HG02870 (cell line): ENCODE measurements around the gene MRAS.
A peak's percentile ranks its signal among the peaks of the same experiment; 100 is the strongest.

Experiments used
- ATAC-seq: cut with Tn5 transposase; IDR thresholded peaks from one replicate; pipeline ENCODE4 v1.9.1; 2021; ENCODE audit warnings: mild to moderate bottlenecking, moderate library complexity; ENCODE audit not compliant: unreplicated experiment

The MRAS gene

DNA sequence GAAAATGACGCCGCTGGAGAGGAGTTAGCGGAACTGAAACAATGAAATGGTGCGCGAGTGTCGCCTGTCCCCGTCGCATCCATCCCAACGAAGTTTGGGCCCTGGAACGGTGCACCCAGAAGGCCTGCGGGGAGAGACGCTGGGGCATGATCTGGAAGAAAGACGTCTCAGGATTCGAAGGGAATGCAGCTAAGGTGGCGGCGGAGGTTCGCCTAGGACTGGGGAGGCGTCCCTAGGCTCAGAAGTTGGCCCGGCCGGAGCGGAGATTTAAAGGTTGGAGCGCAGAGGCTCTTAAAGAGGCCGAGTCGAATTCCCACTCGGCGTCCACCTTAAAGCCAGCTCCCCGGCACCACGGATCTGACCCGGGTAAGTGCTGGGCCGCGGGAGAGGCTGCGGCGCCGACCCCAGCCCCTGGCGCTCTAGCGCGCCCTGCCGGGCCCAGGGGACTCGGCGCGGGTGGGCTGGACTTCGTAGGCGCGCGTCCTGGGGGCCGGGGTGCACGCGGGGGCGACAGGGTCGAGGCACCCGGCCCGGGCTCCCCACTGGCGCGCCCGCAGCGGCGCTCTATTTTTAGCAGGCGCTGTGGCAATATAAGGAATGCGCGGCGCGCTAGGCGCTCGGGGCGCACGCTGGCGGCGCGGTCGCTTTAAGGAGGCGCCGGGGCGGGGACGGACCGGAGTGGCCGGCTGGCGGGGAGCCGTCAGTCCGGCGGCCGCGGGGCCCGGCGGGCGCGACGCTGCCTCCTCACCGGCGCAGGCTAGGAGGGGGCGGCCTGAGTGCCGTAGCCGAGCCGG lies at the start of gene MRAS:
TSS of gene MRAS (plus strand) at position 620 of the 794 bp plus-strand sequence. CDS start 24,305 bp downstream, outside the sequence.
- ATAC-seq: no peak

DNA sequence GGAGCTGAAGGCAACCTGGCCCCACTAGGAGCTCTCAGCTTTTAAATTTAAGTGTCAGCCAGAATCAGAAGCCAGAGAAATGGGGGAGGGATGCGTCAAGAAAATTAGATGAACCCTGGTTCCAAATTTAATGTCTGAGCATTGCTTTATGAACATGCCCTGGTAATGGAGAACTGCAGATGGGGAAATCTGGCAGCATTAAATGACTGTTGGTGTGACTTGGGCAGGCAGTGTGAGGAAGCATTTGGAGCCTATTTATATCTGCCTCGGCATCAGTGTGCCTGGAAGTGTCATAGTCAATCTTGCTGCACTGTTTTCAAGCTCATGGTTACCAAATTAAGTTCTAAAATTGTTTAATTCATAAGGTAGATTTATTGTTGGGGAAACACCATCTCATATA lies 47.7 kb upstream of the MRAS start:
- ATAC-seq: no peak

DNA sequence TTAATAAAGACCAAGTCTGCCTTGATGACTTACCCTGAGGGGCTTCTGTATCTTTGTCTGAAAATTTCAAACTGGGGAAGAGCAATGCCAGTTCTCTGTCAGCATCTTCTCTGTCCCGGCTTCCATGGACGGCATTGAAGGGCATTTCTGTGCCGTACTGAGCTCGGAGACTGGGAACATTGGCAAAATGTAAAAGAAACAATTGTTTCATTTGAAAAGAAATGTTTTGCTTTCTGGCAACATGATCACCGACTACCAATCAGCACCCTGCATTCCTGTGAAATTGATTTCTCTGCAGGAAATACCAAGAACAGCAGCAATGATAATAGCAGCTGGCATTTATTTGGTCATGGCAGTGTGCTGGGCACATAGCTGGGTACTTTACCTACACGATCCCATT lies 44.9 kb upstream of the MRAS start:
- no peak for ATAC-seq

DNA sequence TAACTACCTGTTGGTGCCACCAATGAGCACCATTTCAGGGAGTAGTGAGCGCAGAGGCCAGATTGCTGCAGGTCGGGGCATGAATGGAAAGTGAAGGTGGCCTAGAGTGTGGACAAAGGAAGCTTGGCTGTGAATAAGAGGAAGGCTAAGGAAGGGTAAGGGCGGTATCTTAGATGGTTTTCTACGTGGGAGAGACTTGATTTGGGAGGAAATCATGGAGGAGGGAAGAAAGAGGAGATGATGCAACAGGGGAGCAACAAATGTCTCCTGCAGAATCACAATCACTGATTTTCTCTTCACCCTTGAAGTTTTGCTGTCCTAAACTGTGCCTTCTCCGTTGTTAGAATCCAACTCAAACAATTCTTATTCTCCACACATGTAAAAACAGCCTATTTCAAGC lies 40.5 kb upstream of the MRAS start:
- no peak for ATAC-seq

DNA sequence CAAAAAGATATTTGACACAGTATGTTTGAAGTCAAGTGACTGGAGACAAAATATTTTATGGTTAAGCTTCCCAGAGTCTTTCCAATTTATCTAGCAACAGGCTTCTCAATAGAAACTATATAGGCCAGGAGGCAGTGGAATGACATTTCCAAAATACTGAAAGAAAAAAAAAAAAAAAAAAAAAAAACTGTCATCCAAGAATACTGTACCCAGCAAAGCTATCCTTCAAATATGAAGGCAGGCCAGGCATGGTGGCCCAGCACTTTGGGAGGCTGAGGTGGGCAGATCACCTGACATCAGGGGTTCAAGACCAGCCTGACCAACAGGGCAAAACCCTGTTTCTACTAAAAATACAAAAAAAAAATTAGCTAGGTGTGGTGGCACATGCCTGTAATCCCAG lies 39.6 kb upstream of the MRAS start:
- ATAC-seq: no peak

DNA sequence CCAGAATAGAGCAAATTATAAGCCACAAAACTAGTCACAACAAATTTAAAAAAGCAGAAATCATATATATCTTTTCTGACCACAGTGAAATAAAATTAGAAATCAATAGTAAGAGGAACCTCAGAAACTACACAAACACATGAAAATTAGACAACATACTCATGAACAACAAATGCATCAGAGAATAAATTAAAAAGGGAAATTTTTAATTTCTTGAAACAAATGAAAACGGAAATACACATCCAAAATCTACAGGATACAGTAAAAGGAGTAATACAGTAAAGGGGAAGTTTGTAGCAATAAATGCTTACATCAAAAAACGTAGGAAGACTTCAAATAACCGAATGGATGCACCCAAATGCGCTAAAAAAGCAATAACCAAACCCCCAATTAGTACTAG lies 37.9 kb upstream of the MRAS start:
- ATAC-seq: no peak

DNA sequence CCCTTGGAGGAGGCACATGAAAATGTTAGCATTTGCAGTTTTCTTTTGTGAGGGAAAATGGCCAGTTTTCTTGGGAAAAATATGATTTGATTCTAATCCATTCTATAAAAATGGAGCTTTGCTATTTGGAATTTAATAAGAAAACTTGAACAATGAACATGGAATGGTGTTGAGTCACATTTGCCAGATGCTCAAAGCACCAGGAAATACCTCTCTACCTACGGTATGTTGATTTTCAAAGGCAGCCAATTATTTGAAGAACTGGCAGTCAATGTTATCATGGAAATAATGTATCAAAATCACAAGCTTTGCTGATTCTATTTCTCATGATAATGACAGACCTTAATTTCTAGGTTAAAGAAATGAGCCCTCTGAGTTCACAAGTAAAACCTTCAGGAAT lies 33.6 kb upstream of the MRAS start:
- ATAC-seq: no peak

DNA sequence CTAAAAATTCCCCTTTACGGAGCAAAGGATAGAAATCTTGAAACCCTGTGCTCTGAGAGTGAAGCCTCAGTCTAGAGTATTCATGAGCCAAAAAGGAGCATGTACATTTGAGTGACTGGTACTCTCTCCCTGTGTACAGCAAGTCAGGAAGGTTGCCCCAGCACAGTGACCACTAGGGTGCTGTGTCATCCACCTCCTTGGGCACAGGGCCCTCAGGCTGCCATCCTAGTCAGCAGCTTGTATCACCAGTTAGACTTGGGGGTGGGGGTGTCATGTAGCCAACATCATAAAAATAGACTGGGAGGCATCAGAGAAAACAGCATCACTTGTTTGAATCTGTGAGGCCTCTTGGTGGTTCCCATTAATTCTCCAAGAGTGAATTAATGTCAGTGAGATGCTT lies 30.7 kb upstream of the MRAS start:
- ATAC-seq: no peak

DNA sequence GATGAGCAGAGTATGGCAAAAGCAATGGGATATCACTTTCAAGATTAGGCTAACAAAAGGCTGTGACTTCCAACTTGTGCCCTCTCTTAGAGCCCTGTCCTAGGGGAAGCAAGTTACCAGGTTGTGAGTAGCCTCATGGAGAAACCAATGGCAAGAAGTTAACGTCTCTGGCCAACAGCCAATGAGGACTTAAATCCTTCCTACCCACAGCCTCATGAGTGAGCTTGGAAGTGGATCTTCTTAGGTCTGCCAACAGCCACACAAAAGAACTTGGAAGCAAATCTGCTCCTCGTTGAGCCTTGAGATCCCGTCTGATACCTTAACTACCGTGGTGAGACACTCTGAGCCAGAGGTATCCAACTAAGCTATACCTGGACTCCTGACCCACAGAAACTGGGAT lies 24.4 kb upstream of the MRAS start:
- ATAC-seq: no peak

DNA sequence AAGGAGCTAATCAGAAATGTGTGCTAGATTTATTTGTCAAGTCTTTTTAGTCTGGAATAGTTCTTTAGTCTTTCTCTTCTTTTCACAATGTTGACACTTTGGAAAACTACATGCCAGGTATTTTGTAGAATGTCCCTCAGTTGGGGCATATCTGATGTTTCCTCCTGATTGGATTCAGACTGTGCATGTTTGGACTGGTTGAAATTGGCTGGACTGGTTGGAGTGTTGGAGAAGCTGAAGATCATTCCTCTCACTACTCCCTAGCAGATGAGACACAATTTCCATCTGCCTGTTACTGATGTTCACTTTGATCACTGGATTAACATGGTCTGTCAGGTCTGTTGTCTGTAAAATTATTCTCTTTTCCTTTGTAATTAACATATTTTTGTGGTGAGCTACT lies 22.4 kb upstream of the MRAS start:
- ATAC-seq: no peak

DNA sequence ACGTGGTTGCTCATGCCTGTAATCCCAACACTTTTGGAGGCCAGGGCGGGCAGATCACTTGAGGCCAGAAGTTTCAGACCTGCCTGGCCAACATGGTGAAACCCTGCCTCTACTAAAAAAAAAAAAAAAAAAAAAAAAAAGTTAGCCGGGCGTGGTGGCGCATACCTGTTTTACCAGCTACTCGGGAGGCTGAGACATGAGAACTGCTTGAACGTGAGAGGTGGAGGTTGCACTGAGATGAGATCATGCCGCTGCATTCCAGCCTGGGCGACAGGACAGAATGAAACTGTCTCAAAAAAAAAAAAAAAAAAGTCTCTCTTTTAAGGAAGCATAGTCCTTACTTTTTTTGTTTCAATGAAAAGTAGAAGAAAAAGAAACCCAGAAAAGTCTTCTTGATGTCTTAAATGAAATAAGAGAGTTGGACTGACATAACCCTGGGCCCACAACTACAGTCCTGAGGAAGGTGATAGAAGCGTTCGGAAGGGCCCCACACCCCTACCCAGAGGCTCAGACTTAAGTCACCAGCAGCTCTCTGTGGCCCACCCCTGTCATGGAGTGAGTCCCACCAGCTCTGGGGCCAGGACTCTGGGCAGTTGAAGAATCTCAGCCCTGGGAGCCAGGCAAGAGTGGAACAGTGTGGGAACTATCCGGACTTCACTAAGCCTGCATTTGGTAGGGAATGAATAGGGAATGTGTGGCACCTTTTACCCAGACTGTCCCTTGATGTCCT lies 21.3 kb upstream of the MRAS start:
- no peak for ATAC-seq

DNA sequence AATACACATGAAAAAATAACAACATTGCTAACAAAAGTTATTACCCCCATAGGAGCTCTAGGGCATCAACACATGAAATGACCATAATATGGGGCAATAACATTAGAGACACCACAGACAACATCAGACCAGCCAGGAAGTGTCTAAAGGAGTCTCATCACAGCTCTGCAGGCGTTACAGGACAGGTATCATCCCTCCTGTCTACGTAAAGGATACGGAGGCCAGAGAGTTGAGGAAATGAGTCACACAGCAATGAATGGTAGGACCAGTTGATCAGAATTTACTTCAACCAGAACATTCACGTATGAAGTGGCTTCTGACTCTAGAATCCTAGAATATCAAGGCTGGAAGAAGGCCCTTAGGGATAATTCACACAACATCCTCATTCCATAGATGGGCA lies 20.5 kb upstream of the MRAS start:
- ATAC-seq: no peak

DNA sequence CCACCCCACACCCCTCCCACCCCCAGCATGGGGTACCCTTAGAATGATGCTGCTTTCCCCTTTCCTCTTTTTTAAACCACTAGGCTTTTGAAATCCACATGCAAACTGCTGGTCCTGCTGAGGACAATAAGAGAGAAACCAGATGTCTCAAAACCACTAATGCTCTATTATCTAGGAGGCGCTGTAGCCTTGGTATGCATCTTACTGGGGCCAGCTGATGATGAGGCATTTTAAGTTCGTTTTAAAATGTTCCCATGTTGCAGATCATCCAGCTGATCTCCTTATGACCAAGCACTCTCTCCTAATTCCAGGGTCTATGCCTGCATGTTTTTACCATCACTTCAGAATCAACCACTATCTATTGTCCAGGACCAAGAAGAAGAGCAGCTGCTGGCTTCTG lies 20.0 kb upstream of the MRAS start:
- no peak for ATAC-seq

DNA sequence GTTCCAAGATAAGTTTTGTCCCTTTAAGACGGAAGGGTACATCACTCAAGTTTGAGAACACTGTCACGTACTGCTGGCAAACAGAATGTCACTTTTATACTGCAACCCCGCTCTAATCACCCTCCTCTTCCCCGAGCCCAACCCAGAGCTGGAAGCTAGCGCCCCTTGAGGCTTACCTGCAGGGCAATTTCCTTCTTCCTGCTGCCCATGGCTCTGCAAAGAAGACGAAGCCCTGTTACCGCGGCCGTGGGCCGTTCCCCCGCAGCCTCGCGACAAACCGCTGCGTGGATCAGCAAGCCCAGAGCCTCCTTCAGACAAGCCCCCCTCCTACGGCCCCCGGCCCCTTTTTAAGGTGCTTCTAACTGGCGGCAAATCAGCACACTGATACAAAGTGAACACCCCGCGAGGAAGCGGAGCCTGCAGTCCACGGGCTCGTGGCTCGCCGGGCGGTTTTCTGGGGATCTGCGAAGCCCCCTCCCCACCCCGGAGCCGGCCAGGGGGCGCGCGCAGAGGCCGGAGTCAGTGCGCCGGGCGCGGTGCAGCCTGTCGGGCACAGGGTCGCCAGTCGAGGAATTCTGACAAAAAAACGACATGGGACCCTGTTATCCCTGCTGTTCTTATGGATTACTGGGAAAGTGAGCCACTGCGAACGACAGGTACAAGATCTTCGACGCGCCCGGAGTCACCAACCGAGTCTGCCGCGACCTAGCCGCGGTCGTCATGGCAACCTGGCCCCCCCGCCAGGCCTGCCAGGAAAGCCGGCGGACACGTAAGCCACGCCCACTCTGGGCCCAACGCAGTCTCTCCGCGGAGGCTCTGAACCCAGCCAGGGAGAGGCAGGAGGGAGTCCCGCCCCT lies 19.0 kb upstream of the MRAS start, which contains the start of gene NME9:
TSS of gene NME9 (minus strand) at position 725 of the 857 bp plus-strand sequence. CDS start at position 209, 516 bp downstream.
- peak; percentile 67 for ATAC-seq

DNA sequence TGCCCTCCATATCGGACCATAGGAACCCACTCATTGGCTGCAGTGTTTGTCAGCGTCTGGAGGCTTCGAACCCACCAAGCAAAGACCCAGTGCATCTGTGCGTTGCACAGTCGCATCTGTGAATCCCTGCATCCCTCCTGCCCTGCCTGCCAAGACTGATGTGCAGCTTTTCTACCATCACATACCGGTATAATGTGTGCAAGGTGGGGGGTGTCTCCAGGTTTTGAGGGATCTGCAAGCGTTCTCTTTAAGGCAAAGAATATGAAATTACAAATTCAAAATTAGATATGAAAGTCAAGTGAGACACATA lies 18.4 kb upstream of the MRAS start:
- ATAC-seq: no peak

DNA sequence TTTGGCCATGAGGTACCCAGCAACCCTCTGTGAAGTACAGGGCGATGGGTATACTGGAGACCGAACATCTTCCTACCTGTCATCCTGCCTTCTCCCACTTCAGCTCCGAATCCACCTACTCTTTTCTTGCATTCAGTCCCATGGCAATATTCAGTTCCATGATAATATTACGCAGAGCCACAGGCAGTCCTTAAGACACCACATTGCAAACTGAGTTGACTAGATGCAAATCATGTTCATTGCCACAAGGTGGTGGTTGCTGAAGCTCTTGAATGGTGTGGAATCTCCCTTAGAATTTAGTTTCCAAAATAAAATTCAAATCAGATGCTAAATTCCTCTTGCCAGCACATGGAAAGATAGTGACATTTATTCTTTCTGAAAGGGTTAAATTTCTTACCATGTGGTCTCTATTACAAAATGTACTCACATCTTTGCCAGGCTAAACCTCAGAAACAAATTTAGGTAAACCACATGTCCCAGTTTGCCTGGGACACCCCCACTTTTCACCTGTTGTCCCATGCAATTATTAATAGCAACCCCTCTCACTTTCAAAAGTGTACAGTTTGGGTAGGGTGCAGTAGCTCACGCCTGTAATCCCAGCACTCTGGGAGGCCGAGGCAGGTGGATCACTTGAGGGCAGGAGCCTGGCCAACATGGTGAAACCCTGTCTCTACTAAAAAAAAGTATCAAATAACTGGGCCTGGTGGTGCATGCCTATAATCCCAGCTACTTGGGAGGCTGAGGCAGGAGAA lies 17.1 kb upstream of the MRAS start:
- ATAC-seq: no peak

DNA sequence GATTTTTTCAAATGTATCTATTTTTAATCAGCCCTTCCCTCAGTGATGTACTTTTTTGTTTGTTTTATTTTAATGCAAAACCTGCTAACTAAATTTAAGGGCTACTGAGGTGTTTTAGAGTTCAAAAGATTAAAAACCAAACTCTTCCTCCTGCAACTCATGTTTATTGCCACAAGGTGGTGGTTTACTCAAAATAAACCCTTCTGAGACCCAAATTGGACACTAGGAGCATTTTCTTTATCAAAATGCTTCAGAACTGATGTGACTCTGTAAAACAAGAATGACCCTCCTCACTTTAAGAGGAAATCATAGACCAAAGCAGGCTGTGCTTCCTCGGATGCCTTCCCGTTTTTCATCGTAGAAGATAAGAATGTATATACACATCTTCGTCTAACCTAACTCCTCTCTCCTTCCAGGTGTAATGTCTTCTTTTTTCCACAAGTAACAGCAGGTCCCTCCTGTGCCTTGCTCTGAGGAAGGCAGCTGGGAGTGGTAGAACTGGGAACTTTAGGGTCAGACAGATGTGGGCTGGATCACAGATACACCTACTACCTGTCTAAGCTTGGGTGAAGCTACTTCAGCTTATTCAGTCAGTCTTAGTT lies 15.8 kb upstream of the MRAS start:
- no peak for ATAC-seq

DNA sequence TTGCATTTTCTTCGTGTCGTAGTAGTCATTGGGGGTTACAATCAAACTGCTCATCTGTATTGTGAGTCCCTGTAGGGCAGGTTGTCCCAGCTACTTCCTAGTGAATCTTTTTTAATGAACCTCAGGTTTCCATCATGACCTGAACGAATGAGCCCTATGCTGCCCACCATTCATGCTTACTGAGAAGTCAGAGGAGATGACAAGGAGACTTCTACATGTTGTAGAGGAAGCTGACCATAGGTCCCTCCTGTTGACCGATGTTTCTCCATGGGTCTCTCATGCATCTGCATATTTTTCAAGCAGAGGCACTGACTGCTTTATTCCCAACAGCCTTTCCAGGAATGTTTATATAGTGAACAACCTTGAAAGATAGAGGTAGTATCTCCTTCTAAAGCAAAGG lies 13.8 kb upstream of the MRAS start:
- no peak for ATAC-seq

DNA sequence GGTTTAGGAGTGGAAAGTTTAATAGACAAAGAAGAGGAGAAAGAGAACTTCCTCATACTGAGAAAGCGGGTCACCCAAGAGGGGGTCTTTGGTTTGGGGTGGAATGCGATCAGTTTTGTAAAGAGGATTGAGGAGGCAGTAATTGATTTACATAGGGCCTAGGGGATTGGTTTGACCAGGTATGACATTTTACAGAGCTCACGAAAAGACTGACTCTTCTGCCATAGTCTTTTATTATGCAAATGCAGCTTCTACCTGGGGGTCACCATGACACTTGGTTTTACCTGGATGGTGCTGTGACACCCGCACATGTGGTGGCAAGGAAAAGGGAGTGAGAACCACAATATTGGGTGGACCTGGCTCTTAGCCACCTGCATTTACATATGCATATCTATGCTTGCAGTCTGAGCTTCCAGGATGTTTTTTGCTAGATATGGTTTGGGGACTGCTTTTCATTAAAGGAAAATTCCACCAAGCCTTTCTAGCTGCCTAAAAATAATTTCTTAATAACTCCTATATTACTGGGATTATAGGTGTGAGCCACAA lies 11.9 kb upstream of the MRAS start:
- ATAC-seq: no peak

DNA sequence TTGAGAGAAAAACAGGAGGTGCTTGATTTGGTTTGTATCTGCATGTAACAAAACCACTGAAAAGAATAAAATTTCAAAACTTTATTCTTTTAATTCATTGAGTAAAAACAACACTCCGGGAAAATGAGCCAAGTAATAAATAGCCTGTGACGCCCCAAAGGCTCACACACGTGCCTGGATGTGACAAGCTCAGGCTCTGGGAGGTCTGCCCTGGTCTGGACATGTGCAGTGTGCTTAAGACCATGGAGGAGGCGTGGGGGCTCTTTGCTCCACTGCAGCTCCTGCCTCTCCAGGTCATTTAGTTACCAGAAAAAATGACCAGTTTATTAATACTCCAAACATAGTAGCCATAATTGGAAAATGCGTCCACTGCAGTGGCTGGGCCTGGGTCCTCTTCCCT lies 10.1 kb upstream of the MRAS start:
- ATAC-seq: no peak
